Cardiac fibroblast (primary cell): Measurements from ENCODE around the gene PTTG1IP2.

Experiments
- DNase-seq, 2 donors: peaks; one replicate each; pipeline versions ENCODE4 v3.0.0 to v3.0.0-alpha.2; 2010; ENCODE audit warnings: low read depth in 2 of 2
- H3K4me3 ChIP-seq, 2 donors: replicated peaks in 1 of 2; 1 replicate in 1 of 2; 2 replicates in 1 of 2; pipeline ENCODE4 v1.5.1; 2011; ENCODE audit warnings: low read depth in 2 of 2, low read length in 2 of 2, mild to moderate bottlenecking in 2 of 2, moderate library complexity in 1 of 2
- TF ChIP-seq, protein P1 (sequence below): IDR thresholded peaks from one replicate; pipeline ENCODE4 v1.5.1; 2011; ENCODE audit warnings: low read depth, mild to moderate bottlenecking, low read length, inconsistent platforms

PTTG1IP2 gene

GRCh38 chr7:90433221-90433620 lies 36.2 kb upstream of the PTTG1IP2 start:
- TF ChIP-seq, protein P1, sequence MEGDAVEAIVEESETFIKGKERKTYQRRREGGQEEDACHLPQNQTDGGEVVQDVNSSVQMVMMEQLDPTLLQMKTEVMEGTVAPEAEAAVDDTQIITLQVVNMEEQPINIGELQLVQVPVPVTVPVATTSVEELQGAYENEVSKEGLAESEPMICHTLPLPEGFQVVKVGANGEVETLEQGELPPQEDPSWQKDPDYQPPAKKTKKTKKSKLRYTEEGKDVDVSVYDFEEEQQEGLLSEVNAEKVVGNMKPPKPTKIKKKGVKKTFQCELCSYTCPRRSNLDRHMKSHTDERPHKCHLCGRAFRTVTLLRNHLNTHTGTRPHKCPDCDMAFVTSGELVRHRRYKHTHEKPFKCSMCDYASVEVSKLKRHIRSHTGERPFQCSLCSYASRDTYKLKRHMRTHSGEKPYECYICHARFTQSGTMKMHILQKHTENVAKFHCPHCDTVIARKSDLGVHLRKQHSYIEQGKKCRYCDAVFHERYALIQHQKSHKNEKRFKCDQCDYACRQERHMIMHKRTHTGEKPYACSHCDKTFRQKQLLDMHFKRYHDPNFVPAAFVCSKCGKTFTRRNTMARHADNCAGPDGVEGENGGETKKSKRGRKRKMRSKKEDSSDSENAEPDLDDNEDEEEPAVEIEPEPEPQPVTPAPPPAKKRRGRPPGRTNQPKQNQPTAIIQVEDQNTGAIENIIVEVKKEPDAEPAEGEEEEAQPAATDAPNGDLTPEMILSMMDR = no peak
- H3K4me3 ChIP-seq = no peak overlapping the region
- DNase-seq = no peak

DNA sequence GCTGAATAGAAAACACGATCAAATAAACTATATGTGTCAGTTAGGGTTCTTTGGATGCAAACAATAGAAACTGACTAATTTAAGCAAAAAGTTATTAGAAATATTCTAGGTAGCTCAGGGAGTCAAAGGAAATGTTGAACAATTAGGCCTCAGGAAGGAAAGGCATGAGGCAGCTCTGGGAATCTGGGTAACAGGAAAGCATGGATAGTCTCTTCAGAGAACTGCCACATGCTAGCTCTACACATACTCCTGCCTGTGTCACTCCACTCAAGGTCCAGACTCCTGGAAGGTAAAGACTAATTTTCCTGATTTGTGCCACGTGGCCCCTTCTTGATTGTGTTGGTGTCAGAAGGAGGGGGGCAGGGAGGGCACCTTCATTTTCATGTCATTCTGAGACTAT lies 23.8 kb upstream of the PTTG1IP2 start:
- DNase-seq = peak in 1 of 2 donors; percentile 26
- TF ChIP-seq, protein P1 = no peak

DNA sequence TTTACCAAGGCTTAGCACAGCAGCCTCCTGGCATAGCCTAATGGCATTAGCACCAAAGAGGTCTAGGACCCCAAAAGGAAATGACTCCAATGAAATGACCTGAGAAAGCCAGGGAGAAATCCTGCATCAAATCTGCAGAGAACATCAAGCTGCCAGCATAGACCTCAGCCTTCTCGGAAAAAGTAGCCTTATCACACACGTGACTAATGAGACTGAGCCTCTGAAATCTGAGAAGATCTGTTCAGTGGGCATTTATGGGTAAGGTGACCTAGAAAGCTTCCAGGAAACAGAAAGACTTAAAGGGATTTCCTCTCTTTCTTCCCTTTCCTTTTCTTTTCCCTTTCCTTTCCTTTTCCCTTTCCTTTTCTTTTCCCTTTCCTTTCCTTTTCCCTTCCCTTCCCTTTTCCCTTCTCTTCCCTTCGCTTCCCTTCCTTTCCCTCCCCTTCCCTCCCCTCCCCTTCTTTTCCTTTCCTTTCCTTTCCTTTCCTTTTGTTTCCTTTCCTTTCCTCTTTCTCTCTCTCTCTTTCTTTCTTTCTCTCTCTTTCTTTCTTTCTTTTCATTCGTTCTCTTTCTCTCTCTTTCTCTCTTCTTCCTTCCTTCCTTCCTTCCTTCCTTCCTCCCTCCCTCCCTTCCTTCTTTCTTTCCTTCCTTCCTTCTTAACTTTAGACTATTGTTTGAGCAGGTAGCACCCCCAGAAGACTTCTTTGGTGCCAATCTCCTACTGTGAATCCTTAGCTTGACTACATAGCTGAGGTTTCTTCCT lies 23.1 kb upstream of the PTTG1IP2 start:
- TF ChIP-seq, protein P1 = no peak
- H3K4me3 ChIP-seq = no peak overlapping the region
- no peak for DNase-seq

More for the DNA sequence above, 23.8 kb upstream of the PTTG1IP2 start:
- no peak overlapping the region for H3K4me3 ChIP-seq

GRCh38 chr7:90453259-90453891 lies 16.1 kb upstream of the PTTG1IP2 start:
- DNase-seq = no peak
- H3K4me3 ChIP-seq = no peak overlapping the region
- TF ChIP-seq, protein P1 = no peak

- no peak for DNase-seq
- TF ChIP-seq, protein P1 = no peak
- H3K4me3 ChIP-seq = no peak overlapping the region
Observed at GRCh38 chr7:90453931-90454330, 15.5 kb upstream of the PTTG1IP2 start.

DNA sequence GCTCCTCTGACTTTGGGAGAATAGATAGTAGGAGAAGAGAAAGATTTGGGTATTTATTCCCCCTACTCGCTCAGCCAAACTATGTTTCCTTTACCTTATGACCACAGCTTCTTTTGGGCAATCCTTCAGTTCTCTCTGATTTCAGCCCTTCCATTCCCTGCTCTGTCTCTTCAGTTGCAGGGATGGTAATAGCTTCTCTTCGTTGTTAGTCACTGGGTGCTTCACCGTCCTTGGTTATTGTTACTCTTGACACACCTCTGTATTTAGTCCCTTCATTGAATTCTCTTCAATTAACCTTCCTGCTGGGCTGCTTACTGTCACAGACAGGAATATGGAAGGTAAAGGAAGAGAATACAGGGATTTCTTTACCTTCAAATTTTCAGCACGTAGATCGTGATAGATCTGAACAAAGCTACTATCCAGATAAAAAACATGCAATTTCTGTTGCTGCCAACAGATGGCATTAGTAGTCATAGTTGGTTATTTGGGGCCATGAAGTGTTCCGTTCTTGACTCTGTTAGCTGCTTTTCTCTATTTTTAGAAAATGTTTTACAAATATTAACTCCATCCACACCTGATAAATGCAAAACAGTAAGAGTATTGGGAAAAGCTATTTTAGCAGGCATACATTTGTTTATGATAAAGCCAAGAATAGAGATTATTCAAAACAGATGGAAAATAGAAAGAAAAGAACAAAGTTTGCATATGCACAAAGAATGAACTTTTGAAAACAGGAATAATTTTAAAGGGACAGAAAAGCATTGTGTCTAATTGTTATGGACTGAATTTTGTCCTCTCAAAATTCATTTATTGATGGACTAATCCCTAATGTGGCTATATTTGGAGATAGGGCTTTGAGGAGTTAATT lies 14.0 kb upstream of the PTTG1IP2 start:
- DNase-seq = peak; percentile 60 to 68
- TF ChIP-seq, protein P1 = peak; percentile 63
- peak overlapping the region in 1 of 2 donors; percentile 35 for H3K4me3 ChIP-seq
